Uterus (tissue), 2 donors: ENCODE data around the gene GRIN2D.

Experiments
- POLR2A ChIP-seq, 2 donors: fragments of 450-650 bp; IDR thresholded peaks; one replicate each; pipeline ENCODE4 v1.6.1; 2016; ENCODE audit warnings: antibody characterized with exemption in 2 of 2, mild to moderate bottlenecking in 1 of 2, moderate library complexity in 1 of 2
- TF ChIP-seq, protein P1 (sequence below), 4 experiments: fragments of 200-600 bp in 2 of 4; fragments of 450-650 bp in 2 of 4; sonication (generic) in 2 of 4; IDR thresholded peaks; one replicate each; pipeline ENCODE4 v1.5.1; 2016 to 2019; ENCODE audit warnings: antibody characterized with exemption in 4 of 4, mild to moderate bottlenecking in 2 of 4, moderate library complexity in 1 of 4

DNA sequence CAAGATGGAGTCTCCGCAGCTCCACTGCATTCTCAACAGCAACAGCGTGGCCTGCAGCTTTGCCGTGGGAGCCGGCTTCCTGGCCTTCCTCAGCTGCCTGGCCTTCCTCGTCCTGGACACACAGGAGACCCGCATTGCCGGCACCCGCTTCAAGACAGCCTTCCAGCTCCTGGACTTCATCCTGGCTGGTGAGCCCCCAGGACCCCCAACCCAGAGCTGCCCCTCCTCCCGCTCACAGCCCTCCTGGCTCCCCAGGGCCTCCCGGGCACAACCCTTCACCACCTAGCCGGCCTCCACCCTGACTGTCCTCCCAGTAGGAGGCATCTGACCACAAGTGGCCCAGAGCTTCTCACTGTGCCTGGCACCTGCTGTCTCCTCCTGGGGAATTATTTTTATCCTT lies 19.9 kb upstream of the GRIN2D start:
- TF ChIP-seq POLR2A (IDR thresholded peaks at IDR 0.05) = no peak
- TF ChIP-seq, protein P1, sequence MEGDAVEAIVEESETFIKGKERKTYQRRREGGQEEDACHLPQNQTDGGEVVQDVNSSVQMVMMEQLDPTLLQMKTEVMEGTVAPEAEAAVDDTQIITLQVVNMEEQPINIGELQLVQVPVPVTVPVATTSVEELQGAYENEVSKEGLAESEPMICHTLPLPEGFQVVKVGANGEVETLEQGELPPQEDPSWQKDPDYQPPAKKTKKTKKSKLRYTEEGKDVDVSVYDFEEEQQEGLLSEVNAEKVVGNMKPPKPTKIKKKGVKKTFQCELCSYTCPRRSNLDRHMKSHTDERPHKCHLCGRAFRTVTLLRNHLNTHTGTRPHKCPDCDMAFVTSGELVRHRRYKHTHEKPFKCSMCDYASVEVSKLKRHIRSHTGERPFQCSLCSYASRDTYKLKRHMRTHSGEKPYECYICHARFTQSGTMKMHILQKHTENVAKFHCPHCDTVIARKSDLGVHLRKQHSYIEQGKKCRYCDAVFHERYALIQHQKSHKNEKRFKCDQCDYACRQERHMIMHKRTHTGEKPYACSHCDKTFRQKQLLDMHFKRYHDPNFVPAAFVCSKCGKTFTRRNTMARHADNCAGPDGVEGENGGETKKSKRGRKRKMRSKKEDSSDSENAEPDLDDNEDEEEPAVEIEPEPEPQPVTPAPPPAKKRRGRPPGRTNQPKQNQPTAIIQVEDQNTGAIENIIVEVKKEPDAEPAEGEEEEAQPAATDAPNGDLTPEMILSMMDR (IDR thresholded peaks at IDR 0.05) = no peak
